ENCODE data around the gene VPS9D1.

DNA sequence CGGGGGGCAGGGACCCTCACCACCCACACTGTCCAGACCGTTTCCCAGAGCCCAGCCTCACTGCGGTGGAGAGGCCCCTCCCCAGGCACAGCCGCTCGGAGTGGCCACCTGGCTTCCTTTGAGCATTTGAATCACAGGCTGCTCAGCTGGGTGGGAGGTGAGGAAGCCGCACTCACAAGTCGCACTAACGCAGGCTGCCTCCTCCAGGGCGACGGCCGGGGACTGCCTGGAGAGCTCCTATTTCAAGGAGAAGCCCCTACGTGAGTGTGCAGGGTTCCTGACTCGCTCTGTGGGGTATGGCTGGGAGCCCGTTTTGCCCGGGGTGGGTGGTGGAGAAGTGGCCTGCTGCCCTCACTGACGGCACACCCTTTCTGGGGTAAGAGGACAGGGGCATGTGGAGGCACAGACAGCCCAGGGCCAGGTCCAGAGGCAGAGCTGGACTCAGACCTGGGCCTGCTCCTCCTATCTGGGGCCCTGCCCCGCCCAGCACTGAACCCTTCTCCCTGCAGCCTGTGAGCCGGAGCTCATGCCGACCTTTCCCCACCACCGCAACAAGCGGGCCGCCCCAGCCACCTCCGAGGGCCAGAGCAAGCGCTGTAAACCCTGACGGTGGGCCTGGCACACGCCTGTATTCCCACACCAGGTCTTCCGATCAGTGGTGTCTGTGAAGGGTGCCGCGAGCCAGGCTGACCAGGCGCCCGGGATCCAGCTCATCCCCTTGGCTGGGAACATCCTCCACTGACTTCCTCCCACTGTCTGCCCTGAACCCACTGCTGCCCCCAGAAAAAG lies 25.4 kb downstream of the VPS9D1 start:
- TF ChIP-seq, protein P1, sequence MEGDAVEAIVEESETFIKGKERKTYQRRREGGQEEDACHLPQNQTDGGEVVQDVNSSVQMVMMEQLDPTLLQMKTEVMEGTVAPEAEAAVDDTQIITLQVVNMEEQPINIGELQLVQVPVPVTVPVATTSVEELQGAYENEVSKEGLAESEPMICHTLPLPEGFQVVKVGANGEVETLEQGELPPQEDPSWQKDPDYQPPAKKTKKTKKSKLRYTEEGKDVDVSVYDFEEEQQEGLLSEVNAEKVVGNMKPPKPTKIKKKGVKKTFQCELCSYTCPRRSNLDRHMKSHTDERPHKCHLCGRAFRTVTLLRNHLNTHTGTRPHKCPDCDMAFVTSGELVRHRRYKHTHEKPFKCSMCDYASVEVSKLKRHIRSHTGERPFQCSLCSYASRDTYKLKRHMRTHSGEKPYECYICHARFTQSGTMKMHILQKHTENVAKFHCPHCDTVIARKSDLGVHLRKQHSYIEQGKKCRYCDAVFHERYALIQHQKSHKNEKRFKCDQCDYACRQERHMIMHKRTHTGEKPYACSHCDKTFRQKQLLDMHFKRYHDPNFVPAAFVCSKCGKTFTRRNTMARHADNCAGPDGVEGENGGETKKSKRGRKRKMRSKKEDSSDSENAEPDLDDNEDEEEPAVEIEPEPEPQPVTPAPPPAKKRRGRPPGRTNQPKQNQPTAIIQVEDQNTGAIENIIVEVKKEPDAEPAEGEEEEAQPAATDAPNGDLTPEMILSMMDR (conservative IDR thresholded peaks at IDR 0.05 in 1 of 2, IDR thresholded peaks at IDR 0.05 in 1 of 2; ENCODE audit: low read depth in 1 of 2, low read length in 2 of 2) = no peak
- TF ChIP-seq EZH2 (IDR thresholded peaks at IDR 0.05; ENCODE audit: low read length, missing control alignments) = no peak
